GM12872 (cell line): ENCODE measurements around the gene TBC1D3B.

Source experiments
- CTCF ChIP-seq: IDR thresholded peaks from 3 replicates; pipeline ENCODE4 v1.5.1; 2011; ENCODE audit warnings: low read depth, mild to moderate bottlenecking, low read length, moderate library complexity; ENCODE audit not compliant: insufficient read depth

The TBC1D3B gene

DNA sequence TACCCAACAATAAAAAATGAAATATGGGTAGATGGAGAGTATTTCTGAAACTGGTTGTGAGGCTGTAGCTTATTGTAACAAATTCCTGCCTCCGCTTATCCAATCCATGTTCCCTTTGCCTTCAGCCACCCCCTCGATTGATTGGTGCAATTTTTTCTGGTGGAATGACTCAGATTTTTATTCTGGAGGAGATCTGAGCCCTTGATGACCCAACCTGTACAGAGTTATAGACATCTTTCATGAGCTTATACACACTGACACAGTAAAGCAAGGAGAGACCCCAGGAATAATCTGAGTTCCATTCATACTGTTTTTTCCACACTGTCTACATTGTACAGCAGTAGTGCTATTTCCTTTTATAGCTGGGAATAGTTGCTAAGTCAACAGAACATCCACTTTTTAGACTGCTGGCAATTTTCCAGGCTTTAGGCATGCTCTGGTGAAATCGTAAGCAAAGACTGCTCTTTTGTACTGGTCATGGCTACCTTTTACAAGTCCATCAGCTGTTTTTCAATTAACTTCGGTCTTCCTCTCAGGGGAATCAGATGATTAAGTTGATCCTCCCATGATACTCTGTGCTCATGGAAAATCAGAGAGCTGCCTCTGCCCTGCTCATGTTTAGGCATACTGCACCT is 42.7 kb downstream of the TBC1D3B start:
- no peak for TF ChIP-seq CTCF

GRCh38 chr17:36132421-36132831 is 44.0 kb downstream of the TBC1D3B start:
- TF ChIP-seq CTCF: no peak

DNA sequence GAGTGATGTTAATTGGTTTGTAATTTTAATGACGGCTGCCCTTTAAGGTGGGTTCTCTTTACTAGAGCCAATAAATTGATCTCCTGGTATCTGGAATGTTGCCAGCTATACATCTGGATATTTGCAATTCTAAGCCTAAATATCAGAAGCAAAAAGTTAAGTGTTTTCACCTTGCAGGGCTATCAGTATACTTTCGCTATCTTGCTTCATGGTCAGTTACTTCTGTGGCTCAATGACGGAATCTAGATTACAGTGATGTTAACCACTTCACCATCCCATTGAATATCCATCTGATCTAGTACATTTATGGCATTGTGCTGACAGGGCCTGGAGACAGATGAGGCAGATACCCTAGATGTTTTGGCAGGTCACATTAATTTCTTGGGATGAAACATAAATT is 44.5 kb downstream of the TBC1D3B start:
- TF ChIP-seq CTCF: no peak

- no peak for TF ChIP-seq CTCF
These were observed 45.0 kb downstream of the TBC1D3B start for GRCh38 chr17:36131421-36131820.

DNA sequence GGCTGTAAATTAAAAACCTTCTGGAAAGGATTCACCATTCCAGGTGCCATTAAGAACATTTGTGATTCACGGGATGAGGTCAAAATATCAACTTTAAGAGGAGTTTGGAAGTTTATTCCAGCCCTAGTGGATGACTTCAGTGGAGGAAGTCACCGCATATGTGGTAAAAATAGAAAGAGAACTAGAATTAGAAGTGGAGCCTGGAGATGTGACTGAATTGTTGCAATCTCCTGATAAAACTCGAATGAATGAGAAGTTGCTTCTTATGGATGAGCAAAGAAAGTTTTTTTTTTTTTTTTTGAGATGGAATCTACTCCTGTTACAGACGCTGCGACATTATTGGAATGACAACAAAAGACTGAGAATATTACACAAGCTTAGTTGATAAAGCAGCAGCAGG is 46.1 kb downstream of the TBC1D3B start:
- no peak for TF ChIP-seq CTCF

GRCh38 chr17:36129616-36130015 is 46.8 kb downstream of the TBC1D3B start:
- TF ChIP-seq CTCF: no peak

GRCh38 chr17:36128411-36128978 is 47.9 kb downstream of the TBC1D3B start:
- TF ChIP-seq CTCF: no peak
